Stimulated activated CD4-positive, alpha-beta T cell treated with anti-CD3 and anti-CD28 coated beads, TNF-alpha, amount 100 ng/mL, for 1 hour (primary cell): ENCODE results near the gene PER2.

ENCODE experiments used
- DNase-seq, 3 donors: peaks; one replicate each; pipeline ENCODE4 v3.0.0-alpha.2; 2020; ENCODE audit warnings: low read depth in 3 of 3, low spot score in 1 of 3

The PER2 gene

GRCh38 chr2:238251331-238251730, 37.1 kb downstream of the PER2 start:
- DNase-seq = no peak

- DNase-seq = no peak
Observed at GRCh38 chr2:238250896-238251295, 37.5 kb downstream of the PER2 start.

GRCh38 chr2:238247841-238248453, 40.5 kb downstream of the PER2 start:
- no peak for DNase-seq

- DNase-seq = no peak
Observed at GRCh38 chr2:238247002-238247822, 41.2 kb downstream of the PER2 start.

GRCh38 chr2:238244151-238244550, 44.3 kb downstream of the PER2 start:
- DNase-seq = no peak

- DNase-seq = no peak
Observed at GRCh38 chr2:238243496-238244076, 44.8 kb downstream of the PER2 start.

- no peak for DNase-seq
Observed at GRCh38 chr2:238242731-238243495, 45.5 kb downstream of the PER2 start.

GRCh38 chr2:238241970-238242369, 46.4 kb downstream of the PER2 start:
- no peak for DNase-seq

- DNase-seq = no peak
Observed at GRCh38 chr2:238240757-238241711, 47.4 kb downstream of the PER2 start.

GRCh38 chr2:238239863-238240756, 48.3 kb downstream of the PER2 start, which contains the start of gene HES6:
Gene HES6, minus strand, starts transcription at chr2:238240038. Its CDS starts 133 bp downstream, at chr2:238239905.
- DNase-seq = peak in 2 of 3 donors; percentile 36 to 61

- DNase-seq = no peak
Observed at GRCh38 chr2:238239543-238239862, 48.9 kb downstream of the PER2 start.

GRCh38 chr2:238238766-238239542, 49.5 kb downstream of the PER2 start:
- DNase-seq = no peak

GRCh38 chr2:238238311-238238765, 50.1 kb downstream of the PER2 start:
- DNase-seq = no peak

GRCh38 chr2:238237431-238238135, 50.8 kb downstream of the PER2 start:
- no peak for DNase-seq

GRCh38 chr2:238236571-238236970, 51.8 kb downstream of the PER2 start:
- no peak for DNase-seq

- DNase-seq = no peak
Observed at GRCh38 chr2:238235856-238236255, 52.6 kb downstream of the PER2 start.

- DNase-seq = no peak
Observed at GRCh38 chr2:238235331-238235732, 53.1 kb downstream of the PER2 start.

- no peak for DNase-seq
Observed at GRCh38 chr2:238233625-238234024, 54.8 kb downstream of the PER2 start.
